Measurements from ENCODE around the gene SUSD1.
A peak's percentile ranks its signal among the peaks of the same experiment; 100 is the strongest.
"Not testable (repeated sequence)": the region's sequence is repeated elsewhere in the genome, so short reads cannot be mapped to it uniquely, and the experiment has no call there.

Gene SUSD1

DNA sequence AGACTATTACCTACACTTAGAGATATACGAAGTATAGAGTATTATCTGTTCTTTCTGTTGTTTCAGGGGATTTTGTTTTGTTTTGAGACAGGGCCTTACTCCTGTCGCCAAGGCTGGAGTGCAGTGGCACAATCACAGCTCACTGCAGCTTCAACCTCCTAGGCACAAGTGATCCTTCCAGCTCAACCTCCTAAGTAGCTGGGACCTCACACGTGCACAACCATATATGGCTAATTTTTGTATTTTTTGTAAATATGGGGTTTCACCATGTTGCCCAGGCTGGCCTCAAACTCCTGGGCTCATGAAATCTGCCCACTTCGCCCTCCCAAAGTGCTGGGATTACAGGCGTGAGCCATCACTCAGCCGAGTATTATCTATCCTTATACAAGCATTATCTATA is 45.9 kb downstream of the SUSD1 start:
- DNase-seq (ENCODE audit: low read depth): no peak

DNA sequence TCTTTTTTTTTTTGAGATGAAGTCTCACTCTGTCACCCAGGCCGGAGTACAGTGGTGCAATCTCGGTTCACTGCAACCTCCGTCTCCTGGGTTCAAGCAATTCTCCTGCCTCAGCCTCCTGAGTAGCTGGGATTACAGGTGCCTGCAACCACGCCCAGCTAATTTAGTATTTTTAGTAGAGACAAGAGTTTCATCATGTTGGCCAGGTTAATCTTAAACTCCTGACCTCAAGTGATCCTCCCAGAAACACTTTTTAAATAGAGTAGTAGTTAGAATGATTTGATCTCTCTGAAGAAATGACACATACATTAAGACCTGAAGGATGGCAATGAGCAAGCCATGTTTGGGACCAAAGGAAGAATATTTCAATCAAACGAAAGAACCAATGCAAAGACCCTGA is 46.7 kb downstream of the SUSD1 start:
- not testable (repeated sequence) for DNase-seq (ENCODE audit: low read depth)

DNA sequence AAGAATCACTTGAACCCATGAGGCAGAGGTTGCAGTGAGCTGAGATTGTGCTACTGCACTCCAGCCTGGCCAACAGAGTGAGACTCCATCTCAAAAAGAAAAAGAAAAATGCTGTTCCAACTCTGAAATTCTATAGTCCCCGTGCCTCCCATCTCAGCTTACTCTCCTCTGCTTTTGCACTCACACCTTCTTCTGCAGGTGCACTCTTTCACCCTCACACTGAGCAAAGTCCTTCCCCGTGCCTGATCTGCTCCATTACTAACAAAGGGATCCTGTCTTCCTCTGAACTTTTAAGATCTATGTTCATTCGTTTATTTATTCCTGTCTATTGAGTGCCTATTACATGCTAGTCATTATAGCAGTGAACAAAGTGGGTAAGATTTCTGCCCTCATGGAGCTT is 47.8 kb downstream of the SUSD1 start:
- DNase-seq (ENCODE audit: low read depth): no peak

DNA sequence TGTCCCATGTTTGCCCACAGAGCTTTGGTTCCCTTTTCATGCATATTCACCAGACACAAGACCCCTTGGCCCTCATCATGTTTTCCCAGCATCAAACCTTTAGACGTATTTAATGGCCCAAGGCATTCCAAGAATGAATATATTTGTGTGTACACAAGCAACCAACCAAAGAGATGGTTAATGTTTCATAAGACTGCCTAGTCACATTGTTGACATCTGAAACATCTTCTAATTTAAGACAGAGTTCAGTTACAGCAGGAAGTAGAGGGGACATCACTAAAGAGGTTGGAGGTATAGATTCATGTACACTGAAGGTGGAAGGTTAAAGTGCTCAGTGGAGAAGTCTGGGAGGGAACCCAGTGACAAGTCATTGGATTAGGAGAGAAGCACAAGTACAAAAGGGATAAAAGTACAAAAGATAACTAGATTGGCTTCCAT is 49.1 kb downstream of the SUSD1 start:
- DNase-seq (ENCODE audit: low read depth): peak; percentile 47

DNA sequence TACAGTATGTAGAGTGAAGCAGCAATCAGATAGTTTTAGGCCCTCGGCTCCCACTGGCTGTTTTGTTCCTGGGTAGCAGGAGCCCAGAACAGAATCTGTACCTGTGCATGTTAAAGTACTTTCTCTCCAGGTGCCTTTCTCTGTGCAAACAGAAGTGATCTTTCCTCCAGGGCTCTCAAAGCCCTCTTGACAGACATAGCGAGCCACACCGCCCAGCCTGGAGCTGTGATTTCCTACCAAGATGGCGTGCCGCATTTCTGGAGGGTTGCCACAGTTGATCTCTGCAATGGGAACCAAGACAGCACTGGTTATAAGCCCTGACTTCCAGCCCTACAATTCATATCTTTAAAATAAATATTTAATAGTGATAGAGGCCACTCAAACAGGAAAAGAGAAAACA is 50.9 kb downstream of the SUSD1 start:
- no peak for DNase-seq (ENCODE audit: low read depth)

DNA sequence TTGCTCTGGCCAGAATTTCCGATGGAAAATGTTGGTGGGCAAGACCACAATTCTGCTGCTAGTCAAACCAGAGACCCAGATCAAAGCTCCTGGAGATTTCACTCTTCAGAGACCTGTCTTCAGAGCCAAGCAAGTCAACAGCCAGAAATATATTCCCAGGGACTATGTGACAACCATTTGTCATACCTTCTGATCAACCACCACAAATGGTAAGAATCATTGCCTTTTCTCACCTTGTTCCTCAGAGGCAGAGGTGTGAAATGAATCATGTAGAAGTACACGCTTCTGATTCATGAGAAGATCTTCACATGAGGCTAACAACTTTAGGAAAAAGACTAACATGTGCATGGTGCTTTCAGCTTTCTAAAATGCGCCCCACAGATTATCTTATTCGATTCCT is 53.5 kb downstream of the SUSD1 start:
- DNase-seq (ENCODE audit: low read depth): no peak

DNA sequence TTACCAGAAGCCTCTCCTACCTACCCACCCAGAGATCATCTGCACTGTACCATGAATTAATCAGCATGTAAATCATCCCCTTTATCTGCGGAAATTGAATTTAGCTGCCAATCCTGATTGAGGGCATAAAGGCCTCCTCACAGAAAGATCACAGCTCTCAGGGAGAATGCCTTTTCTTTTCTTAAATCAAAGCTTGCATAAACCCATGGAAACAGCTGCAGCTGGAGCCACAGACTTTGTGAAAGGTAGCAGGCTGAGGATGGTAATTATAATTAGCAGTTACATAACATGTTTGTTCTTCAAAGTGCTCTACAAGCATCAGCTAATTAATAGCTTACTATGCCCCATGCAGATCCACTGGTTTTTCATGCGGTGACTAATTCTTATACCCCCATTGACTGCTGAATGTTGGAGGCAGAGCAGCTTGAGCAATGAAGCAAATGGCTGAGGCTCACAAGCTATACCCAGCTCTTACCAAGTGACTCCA is 54.6 kb downstream of the SUSD1 start:
- no peak for DNase-seq (ENCODE audit: low read depth)

DNA sequence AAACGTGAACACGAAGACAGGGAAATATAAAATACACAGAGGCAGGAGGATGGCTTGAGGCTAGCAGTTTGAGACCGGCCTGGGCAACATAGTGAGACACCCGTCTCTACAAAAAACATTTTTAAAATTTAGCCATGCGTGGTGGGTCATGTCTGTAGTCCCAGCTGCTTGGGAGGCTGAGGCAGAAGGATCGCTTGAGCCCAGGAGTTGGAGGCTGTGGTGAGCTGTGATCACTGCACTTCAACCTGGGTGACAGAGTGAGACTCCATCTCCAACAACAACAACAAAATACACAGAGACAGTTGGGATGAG is 55.1 kb downstream of the SUSD1 start:
- DNase-seq (ENCODE audit: low read depth): no peak

DNA sequence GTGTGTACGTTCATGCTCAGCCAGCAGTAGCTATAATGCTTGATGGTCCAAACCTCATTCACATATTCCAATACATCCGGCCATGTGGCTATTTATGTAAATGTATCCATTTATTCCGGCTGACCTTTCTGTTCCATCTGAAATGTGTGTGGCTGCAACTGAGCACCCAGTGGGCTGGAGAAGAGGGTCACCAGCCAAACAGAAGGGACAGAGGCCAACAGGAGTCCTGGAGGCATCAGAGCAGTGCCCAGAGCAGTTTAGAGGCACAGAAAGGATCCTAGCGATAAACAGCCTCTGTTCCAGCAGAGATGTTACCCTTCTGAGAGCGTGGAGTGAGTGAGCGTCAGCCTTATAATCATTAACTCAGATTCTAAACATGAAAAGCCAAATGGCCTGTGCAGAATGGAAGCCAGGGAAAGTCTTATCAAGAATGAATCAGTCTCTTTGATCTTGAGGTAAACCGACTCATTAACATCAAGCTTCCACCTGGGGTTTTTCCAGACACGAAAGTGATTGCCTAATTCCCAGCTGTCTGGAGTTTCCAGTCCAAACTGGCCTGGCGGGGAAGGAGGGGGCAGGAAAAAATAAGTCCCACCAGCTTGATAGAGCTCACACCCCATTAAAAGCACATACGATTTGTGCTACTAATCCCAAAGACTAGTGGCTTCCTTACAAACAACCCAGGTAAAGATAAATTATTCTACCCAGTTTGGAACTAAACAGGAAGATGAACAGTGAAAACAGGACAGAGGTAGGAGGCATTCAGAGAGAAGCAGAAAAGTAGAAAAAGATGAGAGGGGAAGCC is 55.7 kb downstream of the SUSD1 start:
- peak; percentile 46 for DNase-seq (ENCODE audit: low read depth)

DNA sequence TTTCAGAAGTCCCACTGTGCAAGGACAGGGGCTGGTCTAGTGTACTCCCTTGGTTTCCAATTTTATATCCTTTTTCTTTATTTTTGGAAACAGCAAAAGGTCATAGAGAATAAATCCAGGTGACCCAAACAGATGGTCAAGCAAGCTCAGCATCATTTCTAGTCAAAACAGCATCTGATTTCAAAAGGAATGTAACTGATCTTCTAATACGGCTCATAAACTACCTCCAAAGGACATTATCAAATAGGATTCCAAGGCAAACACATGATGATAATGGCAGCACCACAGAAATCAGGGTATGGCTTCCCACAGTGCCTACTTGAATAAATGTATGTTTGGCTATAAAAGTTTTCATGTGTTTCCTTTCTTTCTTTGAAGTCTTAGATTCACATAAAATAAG is 57.1 kb downstream of the SUSD1 start:
- DNase-seq (ENCODE audit: low read depth): no peak

DNA sequence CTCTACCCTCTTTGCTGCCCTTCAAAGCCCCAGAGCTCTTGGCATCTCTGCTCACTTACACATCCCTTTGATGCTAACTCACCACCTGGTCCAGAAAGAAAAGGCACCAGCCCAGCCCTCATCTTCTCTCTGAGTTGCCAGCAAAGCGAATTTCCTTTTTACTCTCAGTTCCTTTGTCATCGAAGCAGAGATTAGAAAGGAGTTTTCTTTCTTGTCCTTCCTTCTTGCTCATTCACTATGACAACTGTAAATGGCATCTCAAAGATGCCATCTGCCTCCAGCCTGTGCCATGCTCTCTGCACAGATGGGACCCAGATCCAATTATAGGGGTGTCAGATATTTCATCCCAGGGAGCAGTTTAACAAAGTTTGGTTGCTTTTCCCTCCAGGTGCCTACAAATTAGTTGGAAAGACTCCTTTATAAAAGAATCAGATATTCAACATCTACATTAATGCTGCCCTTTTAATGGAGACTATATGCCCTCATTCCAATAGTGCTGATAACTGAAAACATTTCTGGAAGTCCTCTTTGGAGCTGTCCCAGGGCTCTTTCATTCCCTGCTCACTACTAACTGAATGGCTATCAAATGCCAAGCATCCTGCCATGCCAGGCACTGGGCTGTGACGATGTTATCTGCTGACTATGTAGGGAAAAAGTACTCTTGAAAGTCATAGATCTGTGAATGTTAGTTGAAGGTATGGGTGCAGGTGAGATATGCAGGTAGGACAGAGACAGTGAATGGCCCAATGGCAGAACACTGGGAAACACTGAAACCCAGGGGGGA is 58.9 kb downstream of the SUSD1 start:
- no peak for DNase-seq (ENCODE audit: low read depth)

DNA sequence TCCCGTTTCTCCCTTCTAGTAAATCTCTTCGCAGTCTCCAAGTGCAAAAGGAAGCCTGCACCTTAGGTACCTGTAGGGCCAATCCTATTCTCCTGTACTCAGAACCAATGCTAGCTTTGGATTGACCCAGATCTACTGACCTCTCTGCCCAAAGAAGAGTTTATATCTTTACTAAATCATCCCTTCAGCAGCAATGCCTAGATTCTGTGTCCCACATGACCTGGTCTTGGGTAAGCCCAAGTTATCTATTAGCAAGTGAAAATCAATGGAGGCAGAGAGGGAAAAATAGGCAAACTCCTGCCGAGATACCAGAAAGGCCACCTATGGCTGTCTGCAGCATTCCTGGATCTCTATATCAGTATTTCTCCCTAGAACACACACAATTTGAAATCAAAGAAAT is 60.0 kb downstream of the SUSD1 start:
- DNase-seq (ENCODE audit: low read depth): no peak

DNA sequence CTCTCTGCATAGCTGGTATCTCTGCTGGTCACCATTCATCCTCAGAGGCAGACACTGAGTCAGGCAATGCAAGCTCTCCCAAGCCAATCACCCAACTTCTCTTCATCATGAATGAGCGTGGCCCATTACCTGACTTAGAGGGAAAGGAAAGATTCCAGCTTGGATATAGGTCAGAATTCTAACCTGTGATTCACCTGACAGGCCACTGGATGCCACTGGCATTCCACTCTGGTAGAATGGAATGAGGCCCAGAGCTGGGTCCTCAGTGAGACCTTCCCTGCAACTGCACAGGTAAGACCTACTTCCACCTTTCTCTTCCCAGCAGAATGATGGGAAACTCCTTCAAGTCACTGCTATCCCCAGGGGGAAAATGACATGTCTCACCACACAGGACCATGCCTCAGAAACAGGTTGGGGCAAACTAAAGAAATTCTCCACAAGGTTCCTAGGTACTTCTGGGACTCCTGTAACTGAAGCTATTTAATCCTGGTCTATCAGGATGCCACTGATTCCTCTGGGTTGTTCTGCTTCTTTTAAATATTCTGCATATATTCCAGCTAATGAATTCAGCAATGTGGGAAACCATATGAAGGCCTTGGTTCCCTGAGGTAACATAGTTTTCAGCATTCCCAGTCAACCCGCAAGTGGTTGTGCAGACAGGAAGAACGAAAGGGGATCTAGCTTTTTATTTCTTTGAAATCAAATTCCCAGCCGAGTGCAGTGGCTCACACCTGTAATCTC is 62.0 kb downstream of the SUSD1 start:
- DNase-seq (ENCODE audit: low read depth): peak; percentile 54

DNA sequence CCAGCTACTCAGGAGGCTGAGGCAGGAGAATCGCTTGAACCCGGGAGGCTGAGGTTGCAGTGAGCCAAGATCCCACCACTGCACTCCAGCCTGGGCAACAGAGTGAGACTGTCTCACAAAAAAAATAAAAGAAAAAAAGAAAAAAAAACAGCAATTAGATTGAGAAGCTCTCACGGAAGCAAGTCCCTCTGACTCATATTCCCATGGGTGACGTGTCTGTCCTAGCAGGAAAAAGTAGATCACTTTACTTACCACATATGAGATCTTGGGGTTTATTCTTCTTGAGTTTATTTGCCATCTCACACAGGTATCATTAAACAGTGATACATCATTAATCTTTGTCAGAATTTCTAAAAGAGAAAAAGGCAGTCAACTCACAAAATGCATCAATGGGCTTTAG is 62.6 kb downstream of the SUSD1 start:
- peak; percentile 91 for DNase-seq (ENCODE audit: low read depth)

DNA sequence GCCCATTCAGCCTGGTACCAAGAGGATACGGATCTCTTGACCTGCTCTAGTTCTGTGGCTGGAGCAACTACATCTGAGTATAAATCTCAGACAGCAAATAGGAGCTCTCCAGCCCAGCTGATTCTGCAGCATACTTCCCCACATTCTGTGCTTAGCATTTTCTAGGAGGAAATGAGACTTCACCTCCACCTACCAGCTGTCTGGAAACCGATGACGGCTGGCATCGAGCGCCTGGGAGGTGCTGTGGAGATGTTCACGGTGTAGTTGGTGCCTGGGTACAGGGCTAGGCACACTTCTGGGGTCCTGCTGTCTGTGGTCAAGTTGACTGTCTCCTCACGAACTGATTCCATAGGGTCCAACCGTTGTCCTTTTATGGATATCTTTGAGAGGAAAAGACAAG is 63.6 kb downstream of the SUSD1 start:
- DNase-seq (ENCODE audit: low read depth): no peak

DNA sequence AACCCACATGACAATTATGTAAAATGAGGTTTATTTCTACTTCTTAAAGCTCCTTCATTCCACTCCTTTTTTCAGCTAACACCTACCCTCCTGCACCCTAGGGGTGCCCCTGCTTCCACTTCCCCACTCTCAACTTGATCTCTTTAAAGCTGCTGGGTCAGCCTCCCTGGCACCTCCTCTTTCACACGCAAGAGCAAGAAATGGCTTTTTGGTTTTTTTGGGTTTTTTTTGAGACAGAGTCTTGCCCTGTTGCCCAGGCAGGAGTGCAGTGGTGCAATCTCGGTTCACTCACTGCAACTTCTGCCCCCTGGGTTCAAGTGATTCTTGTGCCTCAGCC is 64.4 kb downstream of the SUSD1 start:
- DNase-seq (ENCODE audit: low read depth): no peak

DNA sequence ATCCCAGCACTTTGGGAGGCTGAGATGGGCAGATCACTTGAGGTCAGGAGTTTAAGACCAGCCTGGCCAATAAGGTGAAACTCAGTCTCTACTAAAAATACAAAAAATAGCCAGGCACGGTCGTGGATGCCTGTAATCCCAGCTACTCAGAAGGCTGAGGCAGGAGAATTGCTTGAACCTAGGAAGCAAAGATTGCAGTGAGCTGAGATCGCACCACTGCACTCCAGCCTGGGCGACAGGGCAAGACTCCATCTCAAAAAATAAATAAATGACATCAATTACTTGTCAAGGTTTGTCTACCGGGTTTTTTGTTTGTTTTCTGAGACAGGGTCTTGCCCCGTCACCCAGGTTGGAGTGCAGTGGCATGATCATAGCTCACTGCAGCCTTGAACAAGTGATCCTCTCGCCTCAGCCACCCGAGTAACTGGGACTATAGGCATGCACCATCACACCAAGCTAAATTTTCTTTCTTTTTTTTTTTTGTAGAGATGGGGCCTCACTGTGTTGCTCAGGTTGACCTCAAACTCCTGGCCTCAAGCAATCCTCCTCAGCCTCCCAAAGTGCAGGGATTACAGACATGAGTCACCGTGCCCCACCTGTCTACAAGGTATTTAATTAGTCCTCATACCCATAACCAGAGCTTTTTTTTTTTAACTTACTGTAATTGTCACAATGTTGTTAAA is 64.9 kb downstream of the SUSD1 start:
- DNase-seq (ENCODE audit: low read depth): no peak

DNA sequence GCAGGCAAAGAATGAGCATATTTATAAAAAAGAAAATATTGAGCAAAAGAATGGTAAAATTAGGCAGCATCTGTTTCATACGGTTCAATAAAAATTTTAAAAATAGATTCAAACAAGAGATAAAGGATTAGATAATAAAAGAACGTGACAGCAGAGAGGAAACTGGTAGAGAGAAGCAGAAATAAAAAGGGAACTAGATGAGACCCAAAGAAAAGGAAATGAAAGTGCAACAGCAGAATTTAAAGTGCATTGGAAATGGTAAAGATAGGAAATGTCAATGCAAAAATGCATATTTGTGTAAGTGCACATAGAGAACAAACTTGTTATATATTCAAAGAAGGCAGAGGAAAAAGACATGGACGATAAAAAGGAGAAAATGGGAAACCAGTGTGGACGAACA is 70.2 kb downstream of the SUSD1 start:
- no peak for DNase-seq (ENCODE audit: low read depth)

DNA sequence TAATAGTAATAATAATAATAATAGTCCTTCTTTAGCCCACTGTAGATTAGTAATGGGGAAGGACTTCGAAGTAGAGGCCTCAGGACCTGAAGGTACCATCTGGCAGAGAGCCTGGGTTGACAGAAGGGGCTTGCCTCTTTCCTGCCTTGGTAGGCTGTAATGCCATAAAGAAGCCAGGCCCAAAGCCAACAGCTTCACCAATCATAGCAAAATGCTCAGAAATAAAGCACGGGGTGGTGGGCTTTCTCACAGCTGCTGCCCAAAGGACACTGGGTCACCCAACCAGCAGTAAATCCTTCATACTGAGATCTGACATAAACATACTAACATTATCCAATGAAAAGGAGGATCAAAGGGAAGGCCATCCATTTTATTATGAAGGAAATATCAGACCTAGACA is 70.7 kb downstream of the SUSD1 start:
- no peak for DNase-seq (ENCODE audit: low read depth)

DNA sequence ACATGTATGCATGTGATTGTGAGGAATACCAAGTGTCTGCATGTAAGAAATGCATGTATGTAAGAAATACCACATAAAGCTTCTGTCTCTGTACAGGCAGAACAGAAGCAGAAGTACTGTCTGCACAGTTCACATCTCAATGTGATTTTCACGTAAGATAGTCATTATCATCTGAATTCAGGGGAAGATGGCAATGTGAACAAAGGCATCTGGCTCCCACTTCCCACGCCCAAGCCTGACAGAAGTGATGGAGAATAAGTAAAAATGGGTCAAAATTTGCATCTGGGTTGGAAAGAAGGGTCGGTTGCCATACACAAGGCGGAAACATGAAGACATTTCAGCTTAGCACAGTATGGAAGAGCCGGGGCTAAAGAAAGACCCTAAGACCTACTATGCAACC is 71.7 kb downstream of the SUSD1 start:
- DNase-seq (ENCODE audit: low read depth): no peak

DNA sequence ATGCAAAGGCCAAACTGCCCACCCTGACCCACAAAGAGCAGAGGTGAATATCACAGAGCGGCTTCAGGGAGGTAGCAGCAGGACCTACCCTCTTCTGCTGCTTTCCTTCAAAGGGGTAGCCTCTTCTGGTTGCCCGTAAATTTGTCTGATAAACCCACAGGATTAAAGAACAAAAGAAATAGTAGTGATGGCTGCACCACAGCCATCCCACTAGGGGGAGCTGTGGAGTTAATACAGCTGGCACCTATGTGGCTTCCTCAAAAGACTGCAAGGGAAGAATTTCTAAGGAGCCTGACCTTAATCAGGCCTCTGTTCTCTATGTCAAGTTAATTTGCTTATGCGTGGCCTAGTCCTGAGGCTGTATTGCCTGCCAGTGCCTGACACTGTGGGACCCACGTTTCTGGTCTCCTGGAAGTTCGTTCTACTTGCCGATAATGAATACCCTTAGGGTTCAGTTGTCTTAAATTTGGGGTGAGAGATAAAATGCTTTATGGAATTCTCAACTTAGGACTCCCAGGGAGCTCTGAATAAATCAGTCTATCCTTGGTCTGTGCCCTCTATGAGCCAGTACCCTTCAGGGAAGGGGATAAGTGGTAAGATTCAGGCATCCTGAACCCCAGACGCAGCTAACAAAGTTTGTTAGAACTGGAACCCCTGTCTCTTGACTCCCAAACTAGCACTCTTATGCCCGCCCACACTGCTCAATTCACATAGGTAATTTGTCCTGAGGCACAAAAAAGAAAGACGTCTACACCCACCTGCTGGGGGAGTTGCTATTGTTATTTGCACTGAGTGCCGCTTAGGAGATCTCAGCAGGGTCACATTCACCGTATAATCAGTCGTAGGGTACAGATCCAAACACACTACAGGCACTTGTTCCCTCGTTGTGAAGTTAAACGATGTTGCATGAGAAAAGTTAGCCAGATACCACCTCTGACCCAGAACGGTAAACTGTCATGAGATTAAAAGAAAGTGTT is 77.1 kb downstream of the SUSD1 start:
- DNase-seq (ENCODE audit: low read depth): peak; percentile 56
